Endothelial cell of umbilical vein (primary cell): ENCODE measurements around the gene LRAT. TPM values are rescaled to one million over a fixed set of nuclear protein-coding genes. Genes with fewer than 3 reads are reported as not detected.

Source experiments
- BruUV-seq: library from RNA; stranded (reverse); fragments of 400-500 nt; replicated peaks from 2 replicates; lab custom pipeline; 2021; lab: Mats Ljungman, UMichigan
- CTCF ChIA-PET: fragments of 300-600, 350-600 bp; sonication (Branson Sonifier 250); formaldehyde crosslinking; loops from one replicate; lab custom pipeline; 2021; ENCODE audit warnings: antibody characterized with exemption, inconsistent platforms; lab: Charles Lee
- POLR2A ChIA-PET: fragments of 300-600, 350-600 bp; sonication (Branson Sonifier 250); formaldehyde crosslinking; loops from one replicate; lab custom pipeline; 2021; ENCODE audit warnings: antibody characterized with exemption, inconsistent platforms; lab: Charles Lee
- DNase-seq: peaks from one replicate; pipeline ENCODE4 v3.0.0-alpha.2; 2011; ENCODE audit warnings: low read depth, low spot score
- FAIRE-seq: peaks from 2 replicates; lab custom pipeline; 2011; peaks lifted over from hg19 to GRCh38; lab: Jason Lieb, UNC
- H2AFZ ChIP-seq: 2 replicates; pipeline ENCODE4 v1.6.0; 2012; ENCODE audit warnings: low read depth, low read length, control low read depth, inconsistent platforms
- H3K27ac ChIP-seq: 2 replicates; pipeline ENCODE4 v1.5.1; 2011; ENCODE audit warnings: low read depth, mild to moderate bottlenecking, control low read depth, low read length, moderate library complexity; ENCODE audit not compliant: insufficient read depth
- H3K27me3 ChIP-seq, 2 experiments: 2 replicates each; pipeline versions ENCODE4 v1.6.0 to v1.6.1; 2011; ENCODE audit warnings: low read length in 2 of 2, mixed read lengths in 1 of 2; ENCODE audit not compliant: control insufficient read depth in 2 of 2, insufficient read depth in 2 of 2
- H3K36me3 ChIP-seq, 2 experiments: 2 replicates in 1 of 2; 3 replicates in 1 of 2; pipeline ENCODE4 v1.5.1; 2011; ENCODE audit warnings: low read length in 2 of 2, mild to moderate bottlenecking in 1 of 2, moderate library complexity in 1 of 2; ENCODE audit not compliant: control insufficient read depth in 2 of 2, insufficient read depth in 2 of 2; ENCODE audit errors: extremely low read depth in 1 of 2
- H3K4me1 ChIP-seq: 3 replicates; pipeline ENCODE4 v1.5.1; 2011; ENCODE audit warnings: mild to moderate bottlenecking, low read length; ENCODE audit not compliant: control insufficient read depth, insufficient read depth; ENCODE audit errors: extremely low read depth
- H3K4me2 ChIP-seq: 2 replicates; pipeline ENCODE4 v1.6.1; 2011; ENCODE audit warnings: low read length, control low read depth, mixed read lengths; ENCODE audit not compliant: insufficient read depth
- H3K4me3 ChIP-seq, 3 experiments: fragments of 200-600 bp in 1 of 3; sonication (generic), shearing (Covaris generic) in 1 of 3; replicated peaks in 1 of 3; 2 replicates each; pipeline ENCODE4 v1.5.1; 2011 to 2016; ENCODE audit warnings: control low read depth in 3 of 3, low read length in 3 of 3, mild to moderate bottlenecking in 2 of 3, inconsistent platforms in 1 of 3, low read depth in 1 of 3, moderate library complexity in 1 of 3; ENCODE audit not compliant: insufficient read depth in 1 of 3
- H3K79me2 ChIP-seq: 2 replicates; pipeline ENCODE4 v1.6.0; 2012; ENCODE audit warnings: low read length, inconsistent platforms; ENCODE audit not compliant: control insufficient read depth, insufficient read depth
- H3K9ac ChIP-seq: replicated peaks from 2 replicates; pipeline ENCODE3; 2011; ENCODE audit warnings: low read length, control low read depth; ENCODE audit not compliant: insufficient read depth; ENCODE audit errors: extremely low read depth
- H3K9me1 ChIP-seq: replicated peaks from 3 replicates; pipeline ENCODE4 v1.6.0; 2011; ENCODE audit warnings: mild to moderate bottlenecking, low read length; ENCODE audit not compliant: control insufficient read depth, insufficient read depth; ENCODE audit errors: extremely low read depth
- H3K9me3 ChIP-seq: replicated peaks from 2 replicates; pipeline ENCODE4 v1.5.1; 2012; ENCODE audit warnings: low read length, inconsistent platforms; ENCODE audit not compliant: control insufficient read depth, insufficient read depth
- H4K20me1 ChIP-seq: replicated peaks from 2 replicates; pipeline ENCODE3; 2011; ENCODE audit warnings: mild to moderate bottlenecking, low read length; ENCODE audit not compliant: control insufficient read depth, insufficient read depth; ENCODE audit errors: extremely low read depth
- EZH2 ChIP-seq: IDR thresholded peaks from 2 replicates; pipeline ENCODE4 v1.6.1; 2012; ENCODE audit warnings: borderline replicate concordance, low read depth, mild to moderate bottlenecking, moderate library complexity, low read length, inconsistent platforms; ENCODE audit not compliant: severe bottlenecking
- FOS ChIP-seq: IDR thresholded peaks from 2 replicates; pipeline ENCODE4 v1.6.1; 2011; ENCODE audit warnings: mild to moderate bottlenecking, low read length, moderate library complexity, borderline replicate concordance; ENCODE audit not compliant: insufficient read depth
- GATA2 ChIP-seq: IDR thresholded peaks from 2 replicates; pipeline ENCODE4 v1.7.0; 2011; ENCODE audit warnings: low read depth, mild to moderate bottlenecking, moderate library complexity, mixed read lengths, low read length; ENCODE audit not compliant: insufficient read length, insufficient read depth
- JUN ChIP-seq: IDR thresholded peaks from 2 replicates; pipeline ENCODE4 v1.6.1; 2011; ENCODE audit warnings: borderline replicate concordance, low read depth; ENCODE audit not compliant: insufficient read length, insufficient read depth
- MYC ChIP-seq: IDR thresholded peaks from one replicate; pipeline ENCODE4 v1.6.1; 2011; ENCODE audit warnings: mild to moderate bottlenecking, low read depth, low read length
- POLR2A ChIP-seq: IDR thresholded peaks from 2 replicates; pipeline ENCODE4 v1.6.1; 2012; ENCODE audit warnings: low read depth, mild to moderate bottlenecking, control low read depth, low read length
- POLR2AphosphoS5 ChIP-seq: IDR thresholded peaks from 2 replicates; pipeline ENCODE4 v1.6.1; 2012; ENCODE audit warnings: low read depth, mild to moderate bottlenecking, control low read depth, low read length, moderate library complexity; ENCODE audit not compliant: insufficient read depth
- dilution Hi-C: fragments of 300-500 bp; cut with MboI; formaldehyde crosslinking; loops from one replicate; pipeline ENCODE4 v1.15.0; 2019; ENCODE audit warnings: low sequenced_read_pairs; ENCODE audit not compliant: extremely low pct_ligation_motif_present
- intact Hi-C: fragments of 100-400 bp; cut with micrococcal nuclease; formaldehyde crosslinking; loops from one replicate; pipeline ENCODE4 v1.10.0; 2022
- polyA plus RNA-seq, 4 experiments: library from polyadenylated mRNA; depleted of rRNA in 3 of 4; stranded (reverse) in 3 of 4; unstranded in 1 of 4; fragments of >200 nt; gene quantifications; 2 replicates each; pipeline versions ENCODE4 v1.2.1 to v1.2.3, GENCODE V29; 2011 to 2012; ENCODE audit warnings: missing spikeins in 1 of 4
- total RNA-seq: library from RNA; stranded (reverse); gene quantifications from 2 replicates; pipeline ENCODE4 v1.2.3, GENCODE V29; 2021
- TF ChIP-seq, protein P1 (sequence below): IDR thresholded peaks from 2 replicates; pipeline ENCODE4 v1.6.1; 2011; ENCODE audit not compliant: insufficient read depth, insufficient read length
- TF ChIP-seq, protein P2 (sequence below), 2 donors: IDR thresholded peaks; 1 replicate in 1 of 2; 2 replicates in 1 of 2; pipeline ENCODE4 v1.5.1; 2011; ENCODE audit warnings: low read length in 2 of 2, mild to moderate bottlenecking in 2 of 2, moderate library complexity in 2 of 2, control low read depth in 1 of 2, inconsistent platforms in 1 of 2, low read depth in 1 of 2; ENCODE audit not compliant: insufficient read depth in 1 of 2; ENCODE audit errors: extremely low read depth in 1 of 2

Gene LRAT
- total and polyA plus RNA-seq, 2 donors (not counting 3 experiments of a cell fraction or from before 2014, with no cell fraction given), result not detected

DNA sequence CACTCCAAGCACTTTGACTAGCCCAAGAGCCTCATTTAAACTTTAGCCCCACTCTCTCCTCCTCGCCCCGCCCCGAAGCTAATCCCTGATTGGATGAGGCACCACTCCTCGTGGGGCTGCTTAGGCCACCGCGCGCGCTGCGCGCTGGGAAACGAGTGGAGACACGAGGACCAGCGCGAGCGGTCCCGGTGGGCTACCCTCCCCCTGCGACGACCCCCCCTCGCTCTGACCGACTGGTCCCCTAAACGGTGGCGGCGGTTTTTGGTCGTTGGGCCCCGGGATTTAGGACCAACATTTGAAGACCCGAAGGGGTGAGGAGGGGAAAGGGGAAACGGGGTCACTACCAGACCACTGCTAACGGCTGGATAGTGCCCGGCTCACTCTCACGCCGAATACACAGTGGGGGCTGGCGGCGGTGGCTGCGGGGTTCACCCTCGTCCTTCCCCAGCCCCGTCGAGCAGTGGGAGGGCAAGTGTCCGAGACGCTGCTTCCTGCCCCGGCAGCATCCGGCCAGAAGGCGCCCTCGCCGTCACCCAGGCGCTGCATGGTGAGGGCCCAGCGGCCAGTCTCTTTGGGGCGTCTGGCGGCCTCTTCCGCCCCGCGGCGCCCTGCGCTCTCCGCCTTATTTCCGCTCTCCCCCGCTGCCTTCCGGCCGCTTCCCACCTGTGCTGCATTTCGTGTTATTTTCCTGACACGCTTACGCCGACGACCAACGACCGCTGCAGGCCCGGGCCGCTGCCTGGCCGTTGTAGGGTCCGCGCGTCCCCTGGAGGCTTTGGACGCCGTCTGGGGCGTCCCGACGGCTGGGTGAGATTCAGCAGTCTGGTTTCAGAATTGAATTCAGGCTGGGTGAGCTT is 37.6 kb downstream of the LRAT start, which contains the start of gene RBM46:
Gene RBM46, plus strand, starts transcription at position 147 of the 857 bp plus-strand sequence. CDS start 15,481 bp downstream, outside the sequence.
- no peak for DNase-seq
- Histone ChIP-seq H3K4me3 (peak within 1 kb of the TSS in 1 of 3 experiments; percentile 12), H3K36me3 (no peaks in the 10 kb centered on the region), H3K9ac (no peak within 1 kb of the TSS), H3K9me1 (no peaks in the 10 kb centered on the region), H3K4me2 (no peak within 1 kb of the TSS), H3K27me3 (peaks cover 0 to 4% of the 10 kb centered on the region in 2 experiments), H2AFZ (no peak within 1 kb of the TSS), H3K27ac (no peak within 1 kb of the TSS), H4K20me1 (no peaks in the 10 kb centered on the region), H3K79me2 (no peaks in the 10 kb centered on the region), H3K9me3 (no peaks in the 10 kb centered on the region), H3K4me1 (no peaks in the 10 kb centered on the region)
- dilution Hi-C loops (no loop called here), intact Hi-C loops (no loop called here)
- no peak for FAIRE-seq
- no TSS peak for BruUV-seq
- ChIA-PET CTCF (interaction anchor here (1.4 to 1.5 kb wide), 2 partner anchors 223 to 229 kb away, joined by 8 to 11 read pairs; no protein-coding TSS in a partner anchor), POLR2A (no interaction called here)
- no peak for TF ChIP-seq JUN
- TF ChIP-seq EZH2, result no peak
- TF ChIP-seq MYC, result no peak
- TF ChIP-seq POLR2A, result no peak
- no peak for TF ChIP-seq GATA2
- TF ChIP-seq, protein P1, sequence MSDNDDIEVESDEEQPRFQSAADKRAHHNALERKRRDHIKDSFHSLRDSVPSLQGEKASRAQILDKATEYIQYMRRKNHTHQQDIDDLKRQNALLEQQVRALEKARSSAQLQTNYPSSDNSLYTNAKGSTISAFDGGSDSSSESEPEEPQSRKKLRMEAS, result no peak
- no peak for TF ChIP-seq FOS
- TF ChIP-seq POLR2AphosphoS5, result no peak
- TF ChIP-seq, protein P2, sequence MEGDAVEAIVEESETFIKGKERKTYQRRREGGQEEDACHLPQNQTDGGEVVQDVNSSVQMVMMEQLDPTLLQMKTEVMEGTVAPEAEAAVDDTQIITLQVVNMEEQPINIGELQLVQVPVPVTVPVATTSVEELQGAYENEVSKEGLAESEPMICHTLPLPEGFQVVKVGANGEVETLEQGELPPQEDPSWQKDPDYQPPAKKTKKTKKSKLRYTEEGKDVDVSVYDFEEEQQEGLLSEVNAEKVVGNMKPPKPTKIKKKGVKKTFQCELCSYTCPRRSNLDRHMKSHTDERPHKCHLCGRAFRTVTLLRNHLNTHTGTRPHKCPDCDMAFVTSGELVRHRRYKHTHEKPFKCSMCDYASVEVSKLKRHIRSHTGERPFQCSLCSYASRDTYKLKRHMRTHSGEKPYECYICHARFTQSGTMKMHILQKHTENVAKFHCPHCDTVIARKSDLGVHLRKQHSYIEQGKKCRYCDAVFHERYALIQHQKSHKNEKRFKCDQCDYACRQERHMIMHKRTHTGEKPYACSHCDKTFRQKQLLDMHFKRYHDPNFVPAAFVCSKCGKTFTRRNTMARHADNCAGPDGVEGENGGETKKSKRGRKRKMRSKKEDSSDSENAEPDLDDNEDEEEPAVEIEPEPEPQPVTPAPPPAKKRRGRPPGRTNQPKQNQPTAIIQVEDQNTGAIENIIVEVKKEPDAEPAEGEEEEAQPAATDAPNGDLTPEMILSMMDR (IDR thresholded peaks at IDR 0.05; ENCODE audit: extremely low read depth in 1 of 2, insufficient read depth in 1 of 2, low read depth in 1 of 2, low read length in 2 of 2), result no peak
